ENCODE measurements around the gene ATP2C2. TPM values are rescaled to one million over a fixed set of nuclear protein-coding genes. Genes with fewer than 3 reads are reported as not detected.

The ATP2C2 gene
- total RNA-seq, 1 donor from 2014 or later: not detected

DNA sequence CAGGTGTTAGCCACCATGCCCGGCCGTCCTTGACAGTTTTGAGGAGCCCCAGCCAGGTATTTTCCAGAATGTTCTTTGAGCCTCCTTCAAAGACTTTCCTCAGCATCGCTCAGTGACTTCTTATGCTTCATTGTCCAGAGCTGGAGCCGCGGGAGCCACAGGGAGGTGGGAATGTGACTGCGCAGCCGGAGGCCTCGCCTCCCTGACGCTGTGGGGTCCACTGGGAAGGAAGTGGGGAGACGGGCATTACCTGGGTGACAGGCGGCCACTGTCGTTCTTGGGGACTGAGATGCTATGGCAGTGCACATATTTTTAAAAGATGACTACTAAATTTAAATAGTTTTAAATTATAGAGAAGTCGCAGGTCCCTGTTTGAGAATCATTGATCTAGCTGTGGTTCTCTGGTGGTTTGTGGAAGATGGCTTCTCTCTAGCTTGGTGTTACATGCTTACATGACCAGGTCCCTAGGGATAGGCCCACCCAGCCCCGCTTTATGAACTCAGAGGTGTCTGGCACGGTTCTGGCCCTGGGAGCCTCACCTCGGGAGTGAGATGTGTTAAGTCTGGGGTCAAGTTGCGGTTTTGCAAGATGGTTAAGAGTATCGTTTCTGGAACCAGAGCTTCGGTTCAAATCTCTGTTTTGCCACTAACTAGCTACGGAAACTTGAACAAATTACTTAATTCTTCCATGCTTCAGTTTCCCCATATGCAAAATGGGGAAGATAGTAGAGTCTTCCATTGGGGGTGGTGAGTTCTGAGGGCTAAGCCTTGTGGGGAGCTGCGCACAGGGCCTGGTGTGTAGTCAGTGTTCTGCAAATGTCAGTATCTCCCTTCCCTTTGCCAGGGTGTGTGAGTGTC is 53.0 kb downstream of the ATP2C2 start:
- no peaks in the 10 kb centered on the region for H3K4me1 ChIP-seq
- no peaks in the 10 kb centered on the region for H3K9me3 ChIP-seq
- no peaks in the 10 kb centered on the region for H3K36me3 ChIP-seq
- TF ChIP-seq, protein P1, sequence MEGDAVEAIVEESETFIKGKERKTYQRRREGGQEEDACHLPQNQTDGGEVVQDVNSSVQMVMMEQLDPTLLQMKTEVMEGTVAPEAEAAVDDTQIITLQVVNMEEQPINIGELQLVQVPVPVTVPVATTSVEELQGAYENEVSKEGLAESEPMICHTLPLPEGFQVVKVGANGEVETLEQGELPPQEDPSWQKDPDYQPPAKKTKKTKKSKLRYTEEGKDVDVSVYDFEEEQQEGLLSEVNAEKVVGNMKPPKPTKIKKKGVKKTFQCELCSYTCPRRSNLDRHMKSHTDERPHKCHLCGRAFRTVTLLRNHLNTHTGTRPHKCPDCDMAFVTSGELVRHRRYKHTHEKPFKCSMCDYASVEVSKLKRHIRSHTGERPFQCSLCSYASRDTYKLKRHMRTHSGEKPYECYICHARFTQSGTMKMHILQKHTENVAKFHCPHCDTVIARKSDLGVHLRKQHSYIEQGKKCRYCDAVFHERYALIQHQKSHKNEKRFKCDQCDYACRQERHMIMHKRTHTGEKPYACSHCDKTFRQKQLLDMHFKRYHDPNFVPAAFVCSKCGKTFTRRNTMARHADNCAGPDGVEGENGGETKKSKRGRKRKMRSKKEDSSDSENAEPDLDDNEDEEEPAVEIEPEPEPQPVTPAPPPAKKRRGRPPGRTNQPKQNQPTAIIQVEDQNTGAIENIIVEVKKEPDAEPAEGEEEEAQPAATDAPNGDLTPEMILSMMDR (IDR thresholded peaks at IDR 0.05): no peak
- no peak for DNase-seq (ENCODE audit: low spot score in 2 of 2)
- no peak overlapping the region for H3K4me3 ChIP-seq
- no peak overlapping the region for H3K27ac ChIP-seq
- intact Hi-C loops (cut with DNase I): no loop called here
- no peaks in the 10 kb centered on the region for H3K27me3 ChIP-seq

DNA sequence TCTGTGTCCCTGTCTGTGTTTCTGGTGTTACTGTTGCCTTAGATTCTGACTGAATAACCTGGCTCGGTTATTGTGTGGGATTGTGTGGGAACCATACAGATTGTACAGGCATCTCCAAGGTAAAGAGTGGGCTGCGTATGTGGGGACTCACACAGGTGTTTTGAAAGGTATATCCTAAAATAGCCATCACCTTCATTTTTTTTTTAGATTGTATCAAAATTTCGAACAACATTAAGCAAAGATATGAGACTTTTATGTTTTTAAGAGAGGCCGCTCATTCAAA is 53.5 kb downstream of the ATP2C2 start:
- H3K27ac ChIP-seq: no peak overlapping the region
- no peaks in the 10 kb centered on the region for H3K36me3 ChIP-seq
- DNase-seq (ENCODE audit: low spot score in 2 of 2): no peak
- H3K27me3 ChIP-seq: no peaks in the 10 kb centered on the region
- no peaks in the 10 kb centered on the region for H3K9me3 ChIP-seq
- intact Hi-C loops (cut with DNase I): no loop called here
- TF ChIP-seq, protein P1 (IDR thresholded peaks at IDR 0.05): no peak
- H3K4me1 ChIP-seq: no peaks in the 10 kb centered on the region
- H3K4me3 ChIP-seq: no peak overlapping the region

DNA sequence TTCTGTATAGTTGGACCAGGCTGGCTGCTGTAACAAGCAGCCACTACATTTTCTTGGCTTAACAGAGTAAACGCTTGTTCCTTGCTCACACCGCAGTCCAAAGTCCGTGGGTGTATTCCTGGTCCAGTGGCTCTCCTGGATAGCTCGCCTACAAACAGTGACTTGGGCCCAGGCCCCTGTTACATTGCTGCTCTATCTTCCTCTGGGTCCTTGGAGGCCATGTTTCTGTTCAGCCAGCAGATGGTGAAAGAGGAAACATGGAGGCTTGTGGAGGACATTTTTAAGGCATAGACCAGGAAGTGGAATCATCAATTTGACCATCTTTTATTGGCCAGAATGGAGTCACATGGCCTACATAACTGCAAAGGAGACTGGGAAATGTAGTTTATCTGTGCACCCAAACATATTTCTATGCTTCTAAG is 55.1 kb downstream of the ATP2C2 start:
- TF ChIP-seq, protein P1 (IDR thresholded peaks at IDR 0.05): no peak
- Histone ChIP-seq H3K36me3 (no peaks in the 10 kb centered on the region), H3K9me3 (no peaks in the 10 kb centered on the region), H3K4me1 (no peaks in the 10 kb centered on the region), H3K27ac (no peak overlapping the region), H3K27me3 (no peaks in the 10 kb centered on the region), H3K4me3 (no peak overlapping the region)
- intact Hi-C loops (cut with DNase I): no loop called here
- DNase-seq (ENCODE audit: low spot score in 2 of 2): no peak

DNA sequence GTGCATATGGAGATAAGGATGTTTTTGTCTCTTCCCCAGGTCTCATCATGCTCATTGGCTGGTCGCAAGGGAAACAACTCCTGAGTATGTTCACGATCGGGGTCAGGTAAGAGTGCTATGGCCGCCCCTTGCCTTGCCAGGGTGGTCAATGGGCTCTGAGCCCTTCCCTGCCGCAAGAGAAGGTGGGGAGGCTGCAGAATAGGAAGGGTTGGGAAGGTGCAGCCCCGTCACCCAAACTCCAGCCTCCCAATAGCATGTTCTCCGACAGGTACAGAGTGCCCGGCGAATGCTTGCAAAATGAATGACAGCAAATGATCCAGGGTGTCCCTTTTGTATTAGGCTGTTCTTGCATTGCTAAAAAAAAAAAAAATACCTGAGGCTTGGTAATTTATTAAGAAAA is 57.4 kb downstream of the ATP2C2 start:
- intact Hi-C loops (cut with DNase I): no loop called here
- Histone ChIP-seq H3K4me3 (no peak overlapping the region), H3K36me3 (no peaks in the 10 kb centered on the region), H3K9me3 (no peaks in the 10 kb centered on the region), H3K27ac (no peak overlapping the region), H3K4me1 (no peaks in the 10 kb centered on the region), H3K27me3 (no peaks in the 10 kb centered on the region)
- TF ChIP-seq, protein P1 (IDR thresholded peaks at IDR 0.05): no peak
- no peak for DNase-seq (ENCODE audit: low spot score in 2 of 2)

GRCh38 chr16:84426804-84427203 is 58.5 kb downstream of the ATP2C2 start:
- Histone ChIP-seq H3K4me1 (no peaks in the 10 kb centered on the region), H3K4me3 (no peak overlapping the region)
- intact Hi-C loops (cut with DNase I): no loop called here

More at GRCh38 chr16:84426804-84427203, 58.5 kb downstream of the ATP2C2 start:
- Histone ChIP-seq H3K27ac (no peak overlapping the region), H3K9me3 (no peaks in the 10 kb centered on the region), H3K27me3 (no peaks in the 10 kb centered on the region), H3K36me3 (no peaks in the 10 kb centered on the region)
- TF ChIP-seq, protein P1 (IDR thresholded peaks at IDR 0.05): no peak
- no peak for DNase-seq (ENCODE audit: low spot score in 2 of 2)

Data from ascending aorta (tissue), 2 donors.